ENCODE results near the gene STK11IP.

- TF ChIP-seq REST (IDR thresholded peaks at IDR 0.05; ENCODE audit: low read depth) (no peak), ZBTB33 (IDR thresholded peaks at IDR 0.05; ENCODE audit: extremely low read depth, insufficient replicate concordance, low read length) (no peak), RAD21 (IDR thresholded peaks at IDR 0.05; ENCODE audit: low read depth) (no peak), EGR1 (IDR thresholded peaks at IDR 0.05; ENCODE audit: low read depth) (no peak), ZNF274 (IDR thresholded peaks at IDR 0.05; ENCODE audit: low read depth, low read length) (no peak), CTCF (IDR thresholded peaks at IDR 0.05 in 2 of 3, conservative IDR thresholded peaks at IDR 0.05 in 1 of 3; ENCODE audit: borderline replicate concordance in 1 of 3, insufficient read depth in 1 of 3, low read depth in 2 of 3, low read length in 2 of 3) (no peak), MAX (IDR thresholded peaks at IDR 0.05) (no peak), ELF1 (IDR thresholded peaks at IDR 0.05; ENCODE audit: borderline replicate concordance, low read depth) (no peak), POLR2A (IDR thresholded peaks at IDR 0.05; ENCODE audit: borderline replicate concordance, extremely low read depth, insufficient read depth, insufficient read length) (no peak), POLR2AphosphoS5 (IDR thresholded peaks at IDR 0.05; ENCODE audit: low read depth, low read length) (no peak), SIN3A (IDR thresholded peaks at IDR 0.05; ENCODE audit: low read depth) (no peak), YY1 (IDR thresholded peaks at IDR 0.05; ENCODE audit: extremely low read depth, insufficient replicate concordance, low read depth, low read length) (no peak)
These were observed 33.2 kb downstream of the STK11IP start for GRCh38 chr2:219630770-219631405.

All from HCT116 (cell line).